Measurements from ENCODE around the gene AGER. TPM values are rescaled to one million over a fixed set of nuclear protein-coding genes. Genes with fewer than 3 reads are reported as not detected.
"Not testable (repeated sequence)": the region's sequence is repeated elsewhere in the genome, so short reads cannot be mapped to it uniquely, and the experiment has no call there.

The AGER gene
- total and polyA plus RNA-seq, 4 donors: 0.79 to 22.1 (median 10.8) TPM

GRCh38 chr6:32215617-32216016 is 31.6 kb upstream of the AGER start:
- no CpG with 5 or more reads among the region's 4 CpGs for WGBS (ENCODE audit: insufficient coverage)
- no peak for DNase-seq (ENCODE audit: low read depth in 4 of 6, low spot score in 6 of 6)
- no peaks in the 10 kb centered on the region for H3K27me3 ChIP-seq (ENCODE audit: control insufficient read depth, insufficient read depth, low read length)
- H3K4me3 ChIP-seq (ENCODE audit: low read depth, low read length): no peak overlapping the region
- H3K9me3 ChIP-seq (ENCODE audit: control insufficient read depth, insufficient read depth, low read length): no peaks in the 10 kb centered on the region
- no peaks in the 10 kb centered on the region for H3K4me1 ChIP-seq (ENCODE audit: control insufficient read depth, insufficient read depth, low read length)
- H3K36me3 ChIP-seq (ENCODE audit: control insufficient read depth, insufficient read depth, low read length): no peaks in the 10 kb centered on the region
- H3K27ac ChIP-seq (ENCODE audit: low read depth, low read length): no peak overlapping the region

GRCh38 chr6:32214126-32214525 is 30.1 kb upstream of the AGER start:
- Histone ChIP-seq H3K4me3 (ENCODE audit: low read depth, low read length) (no peak overlapping the region), H3K27ac (ENCODE audit: low read depth, low read length) (no peak overlapping the region), H3K27me3 (ENCODE audit: control insufficient read depth, insufficient read depth, low read length) (no peaks in the 10 kb centered on the region), H3K4me1 (ENCODE audit: control insufficient read depth, insufficient read depth, low read length) (no peaks in the 10 kb centered on the region), H3K36me3 (ENCODE audit: control insufficient read depth, insufficient read depth, low read length) (no peaks in the 10 kb centered on the region), H3K9me3 (ENCODE audit: control insufficient read depth, insufficient read depth, low read length) (no peaks in the 10 kb centered on the region)
- DNase-seq (ENCODE audit: low read depth in 4 of 6, low spot score in 6 of 6): no peak
- WGBS (ENCODE audit: insufficient coverage): no CpG with 5 or more reads among the region's 3 CpGs

- no peak overlapping the region for H3K4me3 ChIP-seq (ENCODE audit: low read depth, low read length)
- H3K27me3 ChIP-seq (ENCODE audit: control insufficient read depth, insufficient read depth, low read length): no peaks in the 10 kb centered on the region
- no peaks in the 10 kb centered on the region for H3K36me3 ChIP-seq (ENCODE audit: control insufficient read depth, insufficient read depth, low read length)
- no peak overlapping the region for H3K27ac ChIP-seq (ENCODE audit: low read depth, low read length)
- no peaks in the 10 kb centered on the region for H3K9me3 ChIP-seq (ENCODE audit: control insufficient read depth, insufficient read depth, low read length)
- 92% methylated on average over 2 of the region's 6 CpGs for WGBS (ENCODE audit: insufficient coverage)
- no peaks in the 10 kb centered on the region for H3K4me1 ChIP-seq (ENCODE audit: control insufficient read depth, insufficient read depth, low read length)
- no peak for DNase-seq (ENCODE audit: low read depth in 4 of 6, low spot score in 6 of 6)
These were observed 29.6 kb upstream of the AGER start for GRCh38 chr6:32213649-32214048.

- Histone ChIP-seq H3K9me3 (ENCODE audit: control insufficient read depth, insufficient read depth, low read length) (no peaks in the 10 kb centered on the region), H3K4me1 (ENCODE audit: control insufficient read depth, insufficient read depth, low read length) (no peaks in the 10 kb centered on the region), H3K27me3 (ENCODE audit: control insufficient read depth, insufficient read depth, low read length) (no peaks in the 10 kb centered on the region), H3K36me3 (ENCODE audit: control insufficient read depth, insufficient read depth, low read length) (no peaks in the 10 kb centered on the region), H3K27ac (ENCODE audit: low read depth, low read length) (no peak overlapping the region), H3K4me3 (ENCODE audit: low read depth, low read length) (no peak overlapping the region)
- 85% methylated on average over 10 of the region's 12 CpGs for WGBS (ENCODE audit: insufficient coverage)
- DNase-seq (ENCODE audit: low read depth in 4 of 6, low spot score in 6 of 6): no peak
These were observed 28.2 kb upstream of the AGER start for GRCh38 chr6:32212076-32212760.

- H3K4me1 ChIP-seq (ENCODE audit: control insufficient read depth, insufficient read depth, low read length); DNase-seq (ENCODE audit: low read depth in 4 of 6, low spot score in 6 of 6); H3K9me3 ChIP-seq (ENCODE audit: control insufficient read depth, insufficient read depth, low read length); H3K4me3 ChIP-seq (ENCODE audit: low read depth, low read length); H3K27me3 ChIP-seq (ENCODE audit: control insufficient read depth, insufficient read depth, low read length); H3K27ac ChIP-seq (ENCODE audit: low read depth, low read length); H3K36me3 ChIP-seq (ENCODE audit: control insufficient read depth, insufficient read depth, low read length): not testable (repeated sequence)
- 57% methylated on average over 1 of the region's 4 CpGs for WGBS (ENCODE audit: insufficient coverage)
These were observed 27.4 kb upstream of the AGER start for GRCh38 chr6:32211432-32211831.

GRCh38 chr6:32210191-32210601 is 26.1 kb upstream of the AGER start:
- 91% methylated on average over 5 of the region's 5 CpGs for WGBS (ENCODE audit: insufficient coverage)
- DNase-seq (ENCODE audit: low read depth in 4 of 6, low spot score in 6 of 6): no peak

GRCh38 chr6:32208996-32209395 is 24.9 kb upstream of the AGER start:
- Histone ChIP-seq H3K36me3 (ENCODE audit: control insufficient read depth, insufficient read depth, low read length) (no peaks in the 10 kb centered on the region), H3K27ac (ENCODE audit: low read depth, low read length) (no peak overlapping the region), H3K27me3 (ENCODE audit: control insufficient read depth, insufficient read depth, low read length) (no peaks in the 10 kb centered on the region), H3K4me3 (ENCODE audit: low read depth, low read length) (no peak overlapping the region), H3K4me1 (ENCODE audit: control insufficient read depth, insufficient read depth, low read length) (peaks cover under 1% of the 10 kb centered on the region), H3K9me3 (ENCODE audit: control insufficient read depth, insufficient read depth, low read length) (no peaks in the 10 kb centered on the region)
- DNase-seq (ENCODE audit: low read depth in 4 of 6, low spot score in 6 of 6): no peak
- no CpG with 5 or more reads among the region's 1 CpG for WGBS (ENCODE audit: insufficient coverage)

More at GRCh38 chr6:32210191-32210601, 26.1 kb upstream of the AGER start:
- H3K27me3 ChIP-seq (ENCODE audit: control insufficient read depth, insufficient read depth, low read length): no peaks in the 10 kb centered on the region
- H3K4me3 ChIP-seq (ENCODE audit: low read depth, low read length): no peak overlapping the region
- H3K36me3 ChIP-seq (ENCODE audit: control insufficient read depth, insufficient read depth, low read length): no peaks in the 10 kb centered on the region
- no peaks in the 10 kb centered on the region for H3K4me1 ChIP-seq (ENCODE audit: control insufficient read depth, insufficient read depth, low read length)
- H3K9me3 ChIP-seq (ENCODE audit: control insufficient read depth, insufficient read depth, low read length): no peaks in the 10 kb centered on the region
- H3K27ac ChIP-seq (ENCODE audit: low read depth, low read length): no peak overlapping the region

- Histone ChIP-seq H3K27me3 (ENCODE audit: control insufficient read depth, insufficient read depth, low read length) (no peaks in the 10 kb centered on the region), H3K36me3 (ENCODE audit: control insufficient read depth, insufficient read depth, low read length) (no peaks in the 10 kb centered on the region), H3K4me1 (ENCODE audit: control insufficient read depth, insufficient read depth, low read length) (peaks cover 12% of the 10 kb centered on the region), H3K4me3 (ENCODE audit: low read depth, low read length) (no peak overlapping the region), H3K27ac (ENCODE audit: low read depth, low read length) (no peak overlapping the region), H3K9me3 (ENCODE audit: control insufficient read depth, insufficient read depth, low read length) (no peaks in the 10 kb centered on the region)
- DNase-seq (ENCODE audit: low read depth in 4 of 6, low spot score in 6 of 6): no peak
- WGBS (ENCODE audit: insufficient coverage): 94% methylated on average over 3 of the region's 3 CpGs
These were observed 20.2 kb upstream of the AGER start for GRCh38 chr6:32204268-32204715.

- Histone ChIP-seq H3K4me3 (ENCODE audit: low read depth, low read length) (no peak overlapping the region), H3K9me3 (ENCODE audit: control insufficient read depth, insufficient read depth, low read length) (no peaks in the 10 kb centered on the region), H3K36me3 (ENCODE audit: control insufficient read depth, insufficient read depth, low read length) (no peaks in the 10 kb centered on the region), H3K27ac (ENCODE audit: low read depth, low read length) (no peak overlapping the region), H3K4me1 (ENCODE audit: control insufficient read depth, insufficient read depth, low read length) (peaks cover 12% of the 10 kb centered on the region), H3K27me3 (ENCODE audit: control insufficient read depth, insufficient read depth, low read length) (no peaks in the 10 kb centered on the region)
- 62% methylated on average over 8 of the region's 9 CpGs for WGBS (ENCODE audit: insufficient coverage)
- DNase-seq (ENCODE audit: low read depth in 4 of 6, low spot score in 6 of 6): peak in 2 of 6 donors; percentile 64 to 72
These were observed 19.6 kb upstream of the AGER start for GRCh38 chr6:32203426-32204267.
